Stimulated activated effector memory CD8-positive, alpha-beta T cell treated with anti-CD3 and anti-CD28 coated beads, Interleukin-12 subunit alpha, Interleukin-12 subunit beta, amount 100 ng/mL, for 72 hours (primary cell): ENCODE data around the gene NOL12.

Source experiments
- ATAC-seq: fragments of 150-1000 bp; cut with Tn5 transposase; 2 replicates; pipeline ENCODE4 v1.10.0; 2021
- DNase-seq, 2 donors: peaks; one replicate each; pipeline ENCODE4 v3.0.0; 2021 to 2022; ENCODE audit warnings: low spot score in 2 of 2
- H3K27ac Mint-ChIP-seq: one replicate; pipeline ENCODE4 v1.8.0; 2022; ENCODE audit warnings: mild to moderate bottlenecking, mixed read lengths
- H3K36me3 Mint-ChIP-seq: one replicate; pipeline ENCODE4 v1.8.0; 2022; ENCODE audit warnings: mild to moderate bottlenecking, mixed read lengths
- H3K4me1 Mint-ChIP-seq: one replicate; pipeline ENCODE4 v1.8.0; 2022; ENCODE audit warnings: mixed read lengths
- H3K4me3 Mint-ChIP-seq: one replicate; pipeline ENCODE4 v1.8.0; 2022; ENCODE audit warnings: mild to moderate bottlenecking, mixed read lengths
- H3K9me3 Mint-ChIP-seq: one replicate; pipeline ENCODE4 v1.8.0; 2022; ENCODE audit warnings: mixed read lengths

NOL12 gene, protein sequence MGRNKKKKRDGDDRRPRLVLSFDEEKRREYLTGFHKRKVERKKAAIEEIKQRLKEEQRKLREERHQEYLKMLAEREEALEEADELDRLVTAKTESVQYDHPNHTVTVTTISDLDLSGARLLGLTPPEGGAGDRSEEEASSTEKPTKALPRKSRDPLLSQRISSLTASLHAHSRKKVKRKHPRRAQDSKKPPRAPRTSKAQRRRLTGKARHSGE

DNA sequence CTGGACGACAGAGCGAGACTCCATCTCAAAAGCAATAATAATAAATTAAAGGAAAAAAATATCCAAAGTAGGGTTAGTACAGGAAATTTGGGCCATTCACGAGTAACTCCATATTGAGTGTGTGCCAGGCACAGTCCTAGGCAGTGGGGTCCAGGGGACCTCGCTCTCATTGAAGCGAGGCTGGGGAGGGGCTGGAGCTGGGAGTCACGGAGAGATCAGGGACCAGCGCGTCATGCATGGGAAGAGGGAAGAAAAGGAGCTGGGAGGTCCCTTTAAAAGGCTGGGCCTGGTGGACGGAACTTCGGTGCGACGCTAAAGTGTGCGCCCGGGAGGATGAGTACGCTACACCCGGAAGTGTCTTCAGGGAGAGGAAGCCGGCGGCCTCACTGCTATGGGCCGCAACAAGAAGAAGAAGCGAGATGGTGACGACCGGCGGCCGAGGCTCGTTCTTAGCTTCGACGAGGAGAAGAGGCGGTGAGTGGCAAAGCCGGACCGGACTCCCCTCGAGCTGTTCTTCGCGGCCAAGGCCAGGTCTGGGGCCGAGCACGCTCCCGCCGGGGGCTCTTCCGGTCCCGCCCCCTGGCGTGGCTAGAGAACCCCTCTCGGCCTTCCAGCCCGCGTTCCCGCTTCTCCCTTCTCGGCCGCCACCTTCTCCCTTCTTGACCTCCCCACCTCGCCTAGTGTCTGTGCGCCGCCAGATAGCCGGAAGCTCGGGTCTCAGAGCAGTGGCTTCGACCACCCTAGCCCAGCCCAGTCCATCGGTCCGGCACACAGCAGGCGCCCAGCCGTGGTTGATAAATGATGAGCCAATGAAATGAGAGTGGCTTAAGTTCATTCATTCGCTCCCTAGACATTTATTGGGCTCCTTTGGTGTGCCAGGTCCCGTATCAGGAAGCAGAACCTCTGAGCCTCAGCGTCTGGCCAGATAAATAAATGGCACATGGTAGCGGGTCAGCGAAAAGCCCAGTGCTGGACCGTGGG, at the start of gene NOL12:
NOL12 (plus strand) TSS at position 342 of the 981 bp plus-strand sequence; CDS start at position 392, 50 bp downstream.
- peak; percentile 76 to 92 for DNase-seq
- Mint-ChIP-seq H3K27ac (peak within 1 kb of the TSS; percentile 95), H3K4me1 (peaks cover 37% of the 10 kb centered on the region), H3K4me3 (peak within 1 kb of the TSS; percentile 92), H3K9me3 (no peaks in the 10 kb centered on the region), H3K36me3 (peaks cover 38% of the 10 kb centered on the region)
- peak; percentile 93 for ATAC-seq

DNA sequence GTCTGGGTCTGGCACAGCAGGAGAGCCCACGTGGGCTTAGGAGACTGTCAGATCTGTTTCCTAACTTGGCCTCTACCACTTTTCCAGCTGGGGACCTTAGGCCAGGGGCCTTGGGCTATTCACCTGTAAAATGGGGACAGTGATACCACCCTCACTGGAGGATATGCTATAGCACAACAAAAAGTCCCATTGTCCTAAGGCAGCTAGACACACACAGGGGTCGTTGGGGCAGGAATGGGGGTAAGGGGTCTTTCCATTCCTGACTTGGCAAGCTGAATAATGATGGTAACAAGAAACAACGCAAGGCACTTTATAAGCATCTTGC, 49.2 kb upstream of the NOL12 start:
- H3K4me1 Mint-ChIP-seq = peaks cover 77% of the 10 kb centered on the region
- H3K27ac Mint-ChIP-seq = peak overlapping the region; percentile 98
- H3K9me3 Mint-ChIP-seq = no peaks in the 10 kb centered on the region
- H3K36me3 Mint-ChIP-seq = peaks cover 56% of the 10 kb centered on the region
- no peak for DNase-seq
- no peak for ATAC-seq
- H3K4me3 Mint-ChIP-seq = peak overlapping the region; percentile 97

DNA sequence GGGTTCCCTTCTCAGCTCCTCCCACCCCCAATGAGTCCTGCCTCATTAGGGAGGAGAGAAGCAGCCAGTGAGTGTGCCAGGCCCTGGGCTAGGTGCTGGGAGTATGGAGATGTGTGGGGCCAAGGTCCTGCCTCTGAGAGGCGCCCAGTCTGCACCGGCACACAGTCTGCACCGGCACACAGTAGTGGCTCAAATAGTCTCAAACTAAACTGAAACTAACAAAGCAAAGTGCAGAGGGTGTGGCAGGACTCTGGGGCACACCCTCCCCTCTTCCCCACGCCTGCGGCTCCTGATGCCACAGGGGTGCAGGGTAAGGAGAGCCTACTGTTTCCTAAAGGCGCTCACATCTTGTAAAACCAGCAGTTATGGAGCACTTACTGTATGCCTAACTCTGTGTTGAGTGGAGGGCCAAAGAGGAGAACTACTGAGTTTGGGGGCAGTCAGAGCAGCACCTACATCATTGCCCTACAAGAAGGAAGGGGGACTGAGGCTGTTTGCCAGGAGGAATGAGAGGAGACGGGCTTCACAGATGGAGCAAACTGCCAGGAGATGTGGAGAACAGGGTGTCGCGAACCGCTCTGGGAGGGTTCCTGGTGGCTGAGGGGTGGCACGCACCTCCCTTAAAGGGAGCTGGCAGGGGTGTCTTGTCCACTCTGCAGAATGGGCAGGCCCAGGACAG, 47.6 kb upstream of the NOL12 start:
- Mint-ChIP-seq H3K4me3 (peak overlapping the region; percentile 97), H3K27ac (peak overlapping the region; percentile 98), H3K4me1 (peaks cover 77% of the 10 kb centered on the region), H3K9me3 (no peaks in the 10 kb centered on the region), H3K36me3 (peaks cover 55% of the 10 kb centered on the region)
- peak; percentile 38 for ATAC-seq
- DNase-seq = peak in 1 of 2 donors; percentile 70

DNA sequence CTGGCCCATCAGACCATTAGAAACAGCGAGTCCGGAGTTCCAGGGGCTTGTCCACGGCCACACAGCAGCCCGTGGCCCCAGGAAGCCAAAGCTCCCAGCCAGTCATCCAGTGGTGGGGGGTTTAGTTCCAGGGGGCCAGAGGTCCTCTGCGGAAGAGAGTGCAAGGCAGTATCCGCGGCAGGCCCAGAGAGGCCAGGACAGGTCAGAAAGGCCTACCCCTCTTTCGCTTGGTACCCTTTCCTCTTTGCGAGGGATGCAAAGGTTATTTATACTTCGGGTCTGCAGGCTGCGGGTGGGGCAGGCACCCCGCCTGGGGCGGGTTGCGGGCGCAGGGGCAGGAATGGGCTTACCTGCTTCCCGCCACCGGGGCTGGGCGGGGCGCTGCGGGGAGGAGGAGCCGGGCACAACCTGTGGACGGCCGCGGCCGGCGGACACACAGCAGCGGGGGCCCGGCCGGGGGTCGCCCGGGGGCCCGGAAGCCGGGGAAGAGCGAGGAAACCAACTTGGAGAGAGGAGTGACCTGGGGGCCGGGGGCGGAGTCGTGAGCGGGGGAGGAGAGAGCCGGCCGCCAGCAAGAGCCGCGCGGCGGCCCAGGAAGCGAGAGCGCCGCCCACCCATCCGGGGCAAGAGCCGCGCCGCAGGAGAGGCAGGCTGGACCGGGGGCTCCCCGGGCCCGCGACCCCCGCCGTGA, 46.9 kb upstream of the NOL12 start, which contains the start of gene SH3BP1:
SH3BP1 (plus strand) TSS at position 600 of the 691 bp plus-strand sequence. CDS start 119 bp downstream, outside the sequence.
- ATAC-seq = peak; percentile 63
- peak in 1 of 2 donors; percentile 84 for DNase-seq
- H3K36me3 Mint-ChIP-seq = peaks cover 57% of the 10 kb centered on the region
- no peaks in the 10 kb centered on the region for H3K9me3 Mint-ChIP-seq
- H3K4me1 Mint-ChIP-seq = peaks cover 76% of the 10 kb centered on the region
- H3K4me3 Mint-ChIP-seq = peak within 1 kb of the TSS; percentile 97
- peak within 1 kb of the TSS; percentile 98 for H3K27ac Mint-ChIP-seq

DNA sequence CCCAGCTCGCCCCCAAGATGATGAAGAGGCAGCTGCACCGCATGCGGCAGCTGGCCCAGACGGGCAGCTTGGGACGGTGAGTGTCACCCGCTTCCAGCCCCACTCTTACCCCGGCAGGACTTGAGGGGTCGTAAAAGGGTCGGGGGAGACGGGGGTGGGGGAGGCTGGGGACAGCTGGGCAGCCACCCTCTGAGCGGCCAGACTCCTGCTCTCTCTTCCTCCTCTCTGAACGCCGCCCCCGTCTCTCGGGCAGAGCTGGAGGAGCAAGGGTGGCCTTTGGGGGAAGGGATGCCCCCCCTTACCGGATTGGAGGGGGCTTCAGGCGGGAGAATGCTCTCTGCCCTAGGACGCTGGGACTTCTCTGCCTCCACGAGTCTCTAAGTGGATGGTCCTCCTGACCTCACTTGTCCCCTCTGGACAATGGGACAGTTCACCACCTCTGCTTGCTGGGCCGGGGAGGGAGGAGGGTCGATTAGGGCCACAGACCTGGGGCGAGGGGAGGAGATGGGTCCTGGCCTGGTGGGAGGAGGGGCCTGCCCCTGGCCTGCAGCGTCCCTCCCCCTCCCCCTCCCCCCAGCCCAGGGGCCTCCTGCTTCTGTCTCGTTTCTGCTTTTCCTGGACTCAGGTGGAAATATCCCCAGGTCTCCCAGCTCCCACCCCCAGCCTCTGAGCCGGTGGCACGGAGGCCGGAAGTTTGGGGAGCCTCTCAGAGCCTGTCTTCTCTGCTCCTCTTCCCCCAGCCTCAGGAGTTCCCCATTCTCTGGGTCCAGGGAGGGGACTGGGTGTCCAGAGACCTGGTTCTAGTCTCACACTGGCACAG, 46.2 kb upstream of the NOL12 start:
- DNase-seq = peak in 1 of 2 donors; percentile 62
- peak overlapping the region; percentile 97 for H3K4me3 Mint-ChIP-seq
- no peak for ATAC-seq
- peaks cover 57% of the 10 kb centered on the region for H3K36me3 Mint-ChIP-seq
- peaks cover 76% of the 10 kb centered on the region for H3K4me1 Mint-ChIP-seq
- H3K9me3 Mint-ChIP-seq = no peaks in the 10 kb centered on the region
- peak overlapping the region; percentile 98 for H3K27ac Mint-ChIP-seq

DNA sequence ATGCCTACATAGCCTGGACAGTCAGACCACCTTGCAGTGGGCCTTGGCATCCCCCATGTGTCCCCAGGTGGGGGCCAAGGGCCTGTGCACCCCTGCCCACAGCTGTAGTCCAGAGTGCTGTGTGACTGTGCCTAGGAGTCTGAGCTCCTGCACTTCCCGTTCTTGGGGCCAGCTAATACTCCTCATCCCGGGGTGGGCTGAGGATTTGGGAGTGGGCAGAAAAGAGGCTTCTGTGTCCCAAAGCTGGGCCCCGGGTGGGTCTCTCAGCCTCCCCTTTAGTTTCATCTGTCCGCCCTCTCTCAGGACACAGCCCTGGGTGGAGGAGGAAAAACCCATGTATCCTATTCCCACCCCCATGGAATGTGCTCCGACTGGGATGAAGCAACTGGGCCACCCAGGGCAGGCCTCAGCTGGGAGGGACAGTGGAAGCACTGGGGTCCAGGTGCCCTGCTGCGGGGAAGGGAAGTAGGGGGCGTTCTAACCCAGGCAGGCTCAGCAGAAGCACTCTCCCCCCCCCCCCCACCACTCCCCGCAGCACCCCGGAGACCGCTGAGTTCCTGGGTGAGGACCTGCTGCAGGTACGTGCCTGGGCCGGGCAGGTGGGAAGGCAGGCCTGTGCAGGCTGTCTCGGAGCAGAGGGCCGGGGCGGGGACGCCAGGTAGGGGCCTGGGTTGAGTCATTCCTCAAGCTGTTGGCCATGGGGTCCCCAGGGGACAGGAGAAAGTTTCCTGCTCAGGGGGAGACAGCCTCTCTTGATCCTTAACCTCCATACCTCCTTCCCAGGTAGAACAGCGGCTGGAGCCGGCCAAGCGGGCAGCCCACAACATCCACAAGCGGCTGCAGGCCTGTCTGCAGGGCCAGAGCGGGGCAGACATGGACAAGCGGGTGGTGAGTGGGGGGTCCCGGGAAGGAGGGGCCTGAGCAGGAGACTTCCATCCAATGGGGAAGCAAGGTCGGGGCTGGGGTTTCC, 45.3 kb upstream of the NOL12 start:
- Mint-ChIP-seq H3K9me3 (no peaks in the 10 kb centered on the region), H3K36me3 (peaks cover 64% of the 10 kb centered on the region), H3K27ac (peak overlapping the region; percentile 98), H3K4me3 (peak overlapping the region; percentile 97), H3K4me1 (peaks cover 74% of the 10 kb centered on the region)
- DNase-seq = no peak
- ATAC-seq = no peak

DNA sequence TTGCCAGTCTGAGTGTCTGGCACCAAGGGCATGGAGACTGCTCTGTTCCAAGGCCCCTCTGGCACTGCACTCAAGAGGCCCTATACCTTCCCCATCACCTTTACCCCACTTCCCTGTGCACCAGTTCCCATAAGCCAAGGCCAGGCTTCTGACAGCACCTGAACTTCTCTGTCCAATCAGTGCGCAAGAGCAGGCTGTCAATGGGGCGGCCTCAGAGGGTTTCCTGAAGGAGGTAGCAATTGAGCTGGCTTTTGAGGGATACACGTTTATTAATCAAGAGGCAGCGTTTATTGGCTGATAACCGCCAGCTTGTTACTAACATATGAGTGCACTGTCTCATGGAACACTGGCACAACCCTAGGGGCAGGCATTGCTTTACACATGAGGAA, 44.6 kb upstream of the NOL12 start:
- H3K9me3 Mint-ChIP-seq = no peaks in the 10 kb centered on the region
- ATAC-seq = no peak
- peak overlapping the region; percentile 97 for H3K4me3 Mint-ChIP-seq
- H3K4me1 Mint-ChIP-seq = peaks cover 69% of the 10 kb centered on the region
- DNase-seq = no peak
- H3K36me3 Mint-ChIP-seq = peaks cover 71% of the 10 kb centered on the region
- peak overlapping the region; percentile 98 for H3K27ac Mint-ChIP-seq

DNA sequence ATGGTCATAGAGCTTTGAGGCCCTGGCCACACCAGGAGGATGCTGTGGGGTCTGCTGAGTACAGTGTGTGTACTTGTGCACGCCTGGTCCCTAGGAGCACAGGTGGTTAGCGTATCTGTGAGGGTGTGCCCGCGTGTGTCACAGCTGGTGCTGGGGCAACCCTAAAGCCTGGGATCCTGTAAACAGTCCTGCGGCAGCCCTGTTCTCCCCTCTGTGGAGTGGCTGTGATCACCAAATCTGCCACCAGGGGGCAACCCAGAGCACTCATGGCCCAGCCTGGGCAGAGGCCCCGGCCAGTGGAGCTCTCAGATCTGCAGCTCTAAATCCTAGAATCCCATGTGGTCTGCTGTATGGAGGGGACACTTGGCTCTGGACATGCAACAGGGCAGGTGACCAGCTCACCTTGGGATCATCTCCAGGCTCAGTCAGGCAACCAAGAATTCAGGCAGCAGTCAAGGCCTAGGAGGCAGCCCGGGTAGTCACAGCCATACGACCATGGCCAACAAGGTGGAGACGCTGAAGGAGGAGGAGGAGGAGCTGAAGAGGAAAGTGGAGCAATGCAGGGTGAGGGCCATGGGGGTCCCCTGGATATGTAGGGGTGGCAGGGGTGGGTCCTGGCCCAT, 42.8 kb upstream of the NOL12 start:
- Mint-ChIP-seq H3K27ac (peak overlapping the region; percentile 90), H3K9me3 (no peaks in the 10 kb centered on the region), H3K4me1 (peaks cover 52% of the 10 kb centered on the region), H3K4me3 (peak overlapping the region; percentile 97), H3K36me3 (peaks cover 88% of the 10 kb centered on the region)
- ATAC-seq (peak; percentile 80), DNase-seq (peak; percentile 93 to 97)

DNA sequence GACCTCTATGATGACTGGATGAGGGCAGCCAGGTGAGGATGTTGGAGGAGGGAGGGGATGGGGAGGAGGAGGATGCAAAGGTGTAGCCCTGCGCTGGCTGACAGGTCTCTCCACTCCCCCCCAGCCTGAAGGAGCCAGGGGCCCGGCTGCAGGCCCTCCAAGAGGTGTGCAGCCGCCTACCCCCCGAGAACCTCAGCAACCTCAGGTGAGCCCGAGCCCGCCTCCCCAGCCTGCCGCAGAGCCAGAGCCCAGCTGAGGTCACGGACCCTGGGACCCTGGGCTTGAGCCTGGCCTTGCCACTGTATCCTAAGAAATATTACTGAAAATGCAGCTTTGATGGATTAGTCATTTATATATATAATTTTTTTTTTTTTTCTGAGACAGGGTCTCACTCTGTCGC, 38.8 kb upstream of the NOL12 start:
- Mint-ChIP-seq H3K27ac (no peak overlapping the region), H3K4me1 (peaks cover 28% of the 10 kb centered on the region), H3K4me3 (no peak overlapping the region), H3K9me3 (no peaks in the 10 kb centered on the region), H3K36me3 (peaks cover 100% of the 10 kb centered on the region)
- ATAC-seq (no peak), DNase-seq (no peak)

DNA sequence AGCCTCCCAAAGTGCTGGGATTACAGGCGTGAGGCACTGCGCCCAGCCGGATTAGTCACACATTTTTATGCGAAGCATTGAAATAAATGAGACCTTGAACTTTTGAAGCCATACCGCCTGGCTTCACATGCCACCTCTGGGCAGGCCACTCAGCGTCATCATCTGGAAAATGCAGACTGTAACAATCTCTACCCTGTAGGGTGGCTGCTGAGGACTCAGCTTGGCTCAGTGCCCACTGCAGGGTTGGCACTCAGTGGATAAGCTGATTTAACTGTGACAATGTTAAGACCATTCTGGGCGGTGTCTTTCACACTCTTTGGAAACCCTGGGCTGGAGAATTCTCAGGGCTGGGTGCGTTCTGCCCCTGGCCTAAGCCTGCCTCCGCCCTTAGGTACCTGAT, 38.2 kb upstream of the NOL12 start:
- ATAC-seq (no peak), DNase-seq (no peak)
- no peaks in the 10 kb centered on the region for H3K9me3 Mint-ChIP-seq
- H3K4me3 Mint-ChIP-seq = no peak overlapping the region
- H3K36me3 Mint-ChIP-seq = peaks cover 100% of the 10 kb centered on the region
- peak overlapping the region; percentile 48 for H3K27ac Mint-ChIP-seq
- H3K4me1 Mint-ChIP-seq = peaks cover 22% of the 10 kb centered on the region

DNA sequence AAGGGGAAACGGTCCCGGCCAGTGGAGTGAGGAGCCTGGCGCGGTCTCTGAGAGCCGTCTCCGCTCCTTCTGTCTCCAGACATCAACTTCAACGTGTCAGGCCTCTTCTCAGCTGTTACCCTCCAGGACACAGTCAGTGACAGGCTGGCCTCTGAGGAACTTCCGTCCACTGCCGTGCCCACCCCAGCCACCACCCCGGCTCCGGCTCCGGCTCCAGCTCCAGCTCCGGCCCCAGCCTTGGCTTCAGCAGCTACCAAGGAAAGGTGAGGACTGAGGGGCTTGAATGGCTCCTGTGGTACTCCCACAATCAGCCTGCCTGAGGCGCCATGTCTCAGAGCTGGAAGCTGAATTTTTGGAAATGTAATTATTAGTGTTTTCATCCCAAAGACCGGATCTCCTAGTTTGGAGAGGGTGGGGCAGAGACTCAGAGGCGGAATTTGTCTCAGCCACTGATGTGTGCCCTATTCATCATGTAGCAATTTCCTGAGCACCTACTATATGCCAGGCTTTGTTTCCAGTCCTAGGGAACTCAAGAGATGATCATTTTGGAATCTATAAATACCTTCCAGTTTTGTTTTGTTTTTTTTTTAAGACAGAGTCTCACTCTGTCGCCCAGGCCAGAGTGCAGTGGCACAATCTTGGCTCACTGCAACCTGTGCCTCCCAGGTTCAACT, 35.5 kb upstream of the NOL12 start:
- Mint-ChIP-seq H3K4me1 (no peaks in the 10 kb centered on the region), H3K27ac (no peak overlapping the region), H3K9me3 (no peaks in the 10 kb centered on the region), H3K36me3 (peaks cover 100% of the 10 kb centered on the region), H3K4me3 (no peak overlapping the region)
- no peak for ATAC-seq
- DNase-seq = no peak

DNA sequence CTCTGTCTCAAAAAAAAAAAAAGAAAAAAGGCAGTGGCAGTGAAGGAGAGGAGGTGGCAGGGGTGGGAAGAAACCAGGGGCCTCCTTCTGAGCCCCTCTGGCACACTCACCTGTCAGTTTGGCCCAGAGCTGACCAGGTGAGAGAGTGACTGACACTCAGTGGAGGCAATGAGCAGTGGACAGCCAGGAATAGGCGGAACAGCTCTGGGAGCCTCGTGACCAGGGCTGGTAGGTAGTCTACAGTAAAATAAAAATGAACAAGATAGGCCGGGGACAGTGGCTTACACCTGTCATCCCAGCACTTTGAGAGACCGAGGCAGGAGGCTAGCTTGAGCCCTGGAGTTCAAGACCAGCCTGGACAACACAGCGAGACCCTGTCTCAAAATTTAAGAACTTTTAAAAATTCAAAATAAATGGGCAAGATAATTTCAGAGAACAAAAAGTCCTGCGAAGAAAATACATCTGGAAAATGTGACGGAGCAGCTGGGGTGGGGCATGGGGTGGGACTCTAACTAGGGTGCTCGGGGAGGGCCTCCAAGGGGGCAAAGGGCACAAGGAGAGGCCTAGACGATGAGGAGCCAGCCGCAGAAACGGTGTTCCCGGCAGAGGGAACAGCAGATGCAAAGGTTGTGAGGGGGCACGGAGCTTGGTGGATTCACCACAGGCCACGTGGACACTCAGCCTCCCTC, 31.4 kb upstream of the NOL12 start:
- ATAC-seq (no peak), DNase-seq (no peak)
- peaks cover 21% of the 10 kb centered on the region for H3K4me1 Mint-ChIP-seq
- no peaks in the 10 kb centered on the region for H3K9me3 Mint-ChIP-seq
- peaks cover 77% of the 10 kb centered on the region for H3K36me3 Mint-ChIP-seq
- H3K4me3 Mint-ChIP-seq = no peak overlapping the region
- peak overlapping the region; percentile 83 for H3K27ac Mint-ChIP-seq
